MM.1S (cell line): ENCODE measurements around the gene XYLT2.

ENCODE experiments used
- EZH2 ChIP-seq: fragments of 300-600 bp; sonication (generic); optimal IDR thresholded peaks from 2 replicates; pipeline ENCODE3; 2017; ENCODE audit warnings: low read depth, mild to moderate bottlenecking, antibody characterized with exemption, low read length, mixed read lengths
- TF ChIP-seq, protein P1 (sequence below): fragments of 300-600 bp; sonication (generic); IDR thresholded peaks from 2 replicates; pipeline ENCODE4 v1.5.1; 2016; ENCODE audit warnings: antibody characterized with exemption, low read length, mixed read lengths

DNA sequence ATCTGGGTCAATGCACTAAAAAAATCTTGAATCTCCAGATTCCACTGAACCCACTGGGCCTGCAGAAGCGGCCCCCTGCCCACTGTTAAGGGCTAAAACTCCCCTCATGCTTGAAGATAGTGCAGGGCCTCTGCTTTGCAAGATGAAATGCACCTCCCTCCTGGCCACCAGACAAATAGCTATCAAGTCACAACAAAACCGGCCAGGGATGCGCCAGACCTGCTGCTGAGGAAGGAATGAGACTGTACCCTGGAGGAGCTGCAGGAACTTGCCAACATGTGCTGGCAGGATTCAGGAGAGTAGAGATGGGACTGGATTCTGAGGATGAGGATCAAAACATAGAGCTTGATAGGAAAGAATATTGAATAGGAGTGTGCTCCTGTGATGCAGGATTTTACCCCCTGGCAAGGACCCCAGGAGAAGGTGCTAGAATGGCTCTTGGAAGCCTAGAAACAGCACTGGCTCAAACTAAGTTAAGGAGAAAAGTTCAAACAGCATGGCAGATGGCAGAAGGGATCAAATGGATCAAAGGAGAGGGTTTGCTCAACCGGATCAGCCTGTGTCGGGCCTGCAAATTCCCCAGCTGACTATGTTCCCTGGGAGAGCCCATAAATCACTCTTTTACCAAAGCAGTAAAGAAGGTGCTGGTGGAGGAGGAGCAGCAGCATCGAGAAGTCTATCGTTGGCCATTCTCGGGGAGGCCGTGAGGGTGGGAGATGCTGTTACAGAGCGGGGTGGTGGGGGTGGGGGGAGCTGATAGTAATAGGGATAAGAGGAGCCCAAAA, 27.2 kb upstream of the XYLT2 start:
- TF ChIP-seq, protein P1, sequence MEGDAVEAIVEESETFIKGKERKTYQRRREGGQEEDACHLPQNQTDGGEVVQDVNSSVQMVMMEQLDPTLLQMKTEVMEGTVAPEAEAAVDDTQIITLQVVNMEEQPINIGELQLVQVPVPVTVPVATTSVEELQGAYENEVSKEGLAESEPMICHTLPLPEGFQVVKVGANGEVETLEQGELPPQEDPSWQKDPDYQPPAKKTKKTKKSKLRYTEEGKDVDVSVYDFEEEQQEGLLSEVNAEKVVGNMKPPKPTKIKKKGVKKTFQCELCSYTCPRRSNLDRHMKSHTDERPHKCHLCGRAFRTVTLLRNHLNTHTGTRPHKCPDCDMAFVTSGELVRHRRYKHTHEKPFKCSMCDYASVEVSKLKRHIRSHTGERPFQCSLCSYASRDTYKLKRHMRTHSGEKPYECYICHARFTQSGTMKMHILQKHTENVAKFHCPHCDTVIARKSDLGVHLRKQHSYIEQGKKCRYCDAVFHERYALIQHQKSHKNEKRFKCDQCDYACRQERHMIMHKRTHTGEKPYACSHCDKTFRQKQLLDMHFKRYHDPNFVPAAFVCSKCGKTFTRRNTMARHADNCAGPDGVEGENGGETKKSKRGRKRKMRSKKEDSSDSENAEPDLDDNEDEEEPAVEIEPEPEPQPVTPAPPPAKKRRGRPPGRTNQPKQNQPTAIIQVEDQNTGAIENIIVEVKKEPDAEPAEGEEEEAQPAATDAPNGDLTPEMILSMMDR, result no peak
- TF ChIP-seq EZH2, result no peak
